AG10803 (cell line): ENCODE results near the gene PZP.
"Not testable (repeated sequence)": the region's sequence is repeated elsewhere in the genome, so short reads cannot be mapped to it uniquely, and the experiment has no call there.

Experiments used
- DNase-seq: peaks from one replicate; pipeline ENCODE4 v3.0.0; 2010; ENCODE audit warnings: low read depth
- H3K4me3 ChIP-seq: 2 replicates; pipeline ENCODE4 v1.5.1; 2011; ENCODE audit warnings: mild to moderate bottlenecking, low read length, control low read depth
- CTCF ChIP-seq: conservative IDR thresholded peaks from 2 replicates; pipeline ENCODE4 v1.5.1; 2011; ENCODE audit warnings: mild to moderate bottlenecking, low read length, control low read depth, inconsistent platforms

Gene PZP

GRCh38 chr12:9184276-9184675 lies 23.9 kb downstream of the PZP start:
- TF ChIP-seq CTCF, result no peak
- DNase-seq, result no peak
- no peak overlapping the region for H3K4me3 ChIP-seq

- no peak for TF ChIP-seq CTCF
- no peak for DNase-seq
- H3K4me3 ChIP-seq, result no peak overlapping the region
These were observed 27.4 kb downstream of the PZP start for GRCh38 chr12:9180810-9181209.

- DNase-seq, result no peak
These were observed 28.4 kb downstream of the PZP start for GRCh38 chr12:9179781-9180180.

GRCh38 chr12:9169979-9170634 lies 38.1 kb downstream of the PZP start:
- TF ChIP-seq CTCF, result no peak
- no peak overlapping the region for H3K4me3 ChIP-seq
- DNase-seq, result no peak

More at GRCh38 chr12:9179781-9180180, 28.4 kb downstream of the PZP start:
- TF ChIP-seq CTCF, result no peak
- H3K4me3 ChIP-seq, result no peak overlapping the region

- not testable (repeated sequence) for DNase-seq, H3K4me3 ChIP-seq
These were observed 40.9 kb downstream of the PZP start for GRCh38 chr12:9167345-9167744.

- no peak for DNase-seq
- no peak overlapping the region for H3K4me3 ChIP-seq
- TF ChIP-seq CTCF, result no peak
These were observed 44.8 kb downstream of the PZP start for GRCh38 chr12:9163392-9163791.

- no peak overlapping the region for H3K4me3 ChIP-seq
- no peak for DNase-seq
- no peak for TF ChIP-seq CTCF
These were observed 52.1 kb downstream of the PZP start for GRCh38 chr12:9156119-9156518.

- H3K4me3 ChIP-seq, result no peak overlapping the region
- no peak for TF ChIP-seq CTCF
- DNase-seq, result no peak
These were observed 58.8 kb downstream of the PZP start for GRCh38 chr12:9149372-9149771.
